ENCODE results near the gene TBCC. TPM values are rescaled to one million over a fixed set of nuclear protein-coding genes. Genes with fewer than 3 reads are reported as not detected.

TBCC gene
- total and polyA plus RNA-seq, 2 of the 8 experiments (the other 6 are each of a cell fraction or from before 2014, with no cell fraction given): 22.7 to 25.5 TPM

DNA sequence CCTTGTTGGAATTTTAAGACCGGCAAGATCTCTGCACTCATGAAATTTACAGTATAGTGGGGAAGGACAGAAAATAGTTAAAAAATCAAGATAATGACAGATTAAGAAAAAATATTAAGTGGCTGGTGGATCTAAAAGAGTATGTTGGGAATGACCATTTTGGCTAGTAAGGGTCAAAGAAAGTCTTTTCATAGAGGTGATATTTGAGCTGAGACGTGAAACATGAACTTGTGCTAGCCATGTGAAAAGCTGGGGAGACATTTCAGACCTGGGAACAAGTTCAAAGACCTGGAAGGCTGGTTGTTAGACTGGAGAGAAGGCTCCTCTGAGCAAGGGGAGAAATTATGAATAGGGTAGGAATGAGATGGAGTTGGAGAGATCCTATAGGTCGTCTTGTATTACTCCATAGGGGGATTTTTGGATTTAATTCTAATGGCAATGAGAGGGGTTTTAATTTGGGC, 40.7 kb upstream of the TBCC start:
- no peak overlapping the region for H3K27ac ChIP-seq (ENCODE audit: low read depth, low read length)
- no peaks in the 10 kb centered on the region for H3K79me1 ChIP-seq (ENCODE audit: low read depth, low read length)
- H3K23ac ChIP-seq (ENCODE audit: insufficient read length): no peak overlapping the region
- peaks cover 0 to 3% (median 0%) of the 10 kb centered on the region in 4 experiments; a peak in 1 of 8 replicates for H3K36me3 ChIP-seq (ENCODE audit: control insufficient read depth in 2 of 4, insufficient read depth in 4 of 4, low read length in 3 of 4)
- H2BK12ac ChIP-seq (ENCODE audit: low read depth, low read length): no peak overlapping the region
- peaks cover 0 to 7% of the 10 kb centered on the region in 2 experiments for H4K20me1 ChIP-seq (replicated peaks in 1 of 2; ENCODE audit: control insufficient read depth in 1 of 2, insufficient read depth in 2 of 2, low read length in 2 of 2)
- no peak overlapping the region for H4K5ac ChIP-seq (ENCODE audit: insufficient read length, low read depth, low read length)
- H3K4ac ChIP-seq (replicated peaks; ENCODE audit: insufficient read length, low read depth, low read length): no peak overlapping the region
- no peak overlapping the region for H3K56ac ChIP-seq (replicated peaks; ENCODE audit: insufficient read length, low read depth, low read length)
- 78% methylated on average over 3 of the region's 3 CpGs; no CpG with 5 or more reads in 1 of the 2 experiments for WGBS, 2 experiments (ENCODE audit: extremely low coverage in 1 of 2, insufficient coverage in 1 of 2, insufficient read length in 1 of 2, insufficient replicate concordance in 2 of 2, low coverage in 1 of 2, low lambda C conversion rate in 2 of 2, missing lambda C conversion rate in 1 of 2)
- no peaks in the 10 kb centered on the region; the same call in 1 of the 2 replicates for H3K23me2 ChIP-seq (ENCODE audit: low read depth, low read length)
- peaks cover 13 to 65% of the 10 kb centered on the region in 2 experiments for H3K79me2 ChIP-seq (ENCODE audit: control insufficient read depth in 1 of 2, insufficient read depth in 2 of 2, low read length in 2 of 2)
- no peak overlapping the region for H3K14ac ChIP-seq (ENCODE audit: insufficient read length)
- H2AFZ ChIP-seq (ENCODE audit: low read length): no peak overlapping the region
- no peak for FAIRE-seq
- TF ChIP-seq RFX5 (IDR thresholded peaks at IDR 0.05; ENCODE audit: borderline replicate concordance, low read depth, low read length): no peak
- no peak for TF ChIP-seq HDAC6 (IDR thresholded peaks at IDR 0.05; ENCODE audit: low read depth, low read length)
- TF ChIP-seq ATF3 (IDR thresholded peaks at IDR 0.05; ENCODE audit: insufficient read depth, low read depth, low read length): no peak
- no peak for TF ChIP-seq PHF8 (conservative IDR thresholded peaks at IDR 0.05; ENCODE audit: low read depth, low read length)
- TF ChIP-seq HDAC2 (IDR thresholded peaks at IDR 0.05; ENCODE audit: borderline replicate concordance in 1 of 2, low read depth in 2 of 2, low read length in 2 of 2): no peak
- no peak for TF ChIP-seq TAF7 (optimal IDR thresholded peaks at IDR 0.05; ENCODE audit: borderline replicate concordance, low read depth, low read length)
- peak overlapping the region in 1 of 4 experiments; percentile 16; a peak in 1 of 8 replicates for H3K4me3 ChIP-seq (ENCODE audit: extremely low read depth in 1 of 4, insufficient read depth in 2 of 4, low read depth in 3 of 4, low read length in 4 of 4)
- CTCF ChIA-PET (ENCODE audit: partially characterized antibody): interaction anchor here (0.6 to 1.4 kb wide), 3 partner anchors 41 to 125 kb away, joined by 3 to 4 read pairs (median 3); partner anchors contain the start of gene TBCC
- H3K4me1 ChIP-seq (replicated peaks in 1 of 4; ENCODE audit: control insufficient read depth in 3 of 4, insufficient read depth in 4 of 4, low read length in 3 of 4): peaks cover 0 to 18% (median 11%) of the 10 kb centered on the region in 4 experiments; a peak in 4 of 7 replicates
- H3K4me2 ChIP-seq (ENCODE audit: insufficient read depth in 1 of 2, low read depth in 2 of 2, low read length in 2 of 2): peak overlapping the region; percentile 16 to 32; a peak in 3 of 4 replicates
- H3K9me3 ChIP-seq (ENCODE audit: insufficient read depth in 2 of 2, low read depth in 1 of 2, low read length in 1 of 2): no peaks in the 10 kb centered on the region
- H3K9ac ChIP-seq (replicated peaks in 1 of 4; ENCODE audit: extremely low read depth in 1 of 4, low read depth in 3 of 4, low read length in 3 of 4): no peak overlapping the region
- no peak for DNase-seq (ENCODE audit: low read depth in 1 of 2, low spot score in 2 of 2)
- H4K8ac ChIP-seq (ENCODE audit: extremely low read depth, insufficient read depth, low read length): no peak overlapping the region
- no peak overlapping the region for H2BK20ac ChIP-seq (ENCODE audit: low read length)
- no peak overlapping the region for H3K18ac ChIP-seq (ENCODE audit: extremely low read depth, low read length)
- H2AK5ac ChIP-seq (ENCODE audit: low read depth, low read length): no peak overlapping the region
- no peaks in the 10 kb centered on the region for H3K27me3 ChIP-seq (replicated peaks in 1 of 4; ENCODE audit: control insufficient read depth in 3 of 4, extremely low read depth in 1 of 4, insufficient read depth in 3 of 4, low read length in 3 of 4)
- no peak overlapping the region for H2BK15ac ChIP-seq (ENCODE audit: low read length)
- no peak overlapping the region for H4K91ac ChIP-seq (replicated peaks; ENCODE audit: insufficient read length, low read length)
- H2BK5ac ChIP-seq (ENCODE audit: low read depth, low read length): no peak overlapping the region
- no peak overlapping the region for H2BK120ac ChIP-seq (replicated peaks; ENCODE audit: low read depth, low read length)
- POLR2A ChIA-PET (ENCODE audit: partially characterized antibody): interaction anchor here (1.2 to 13.8 kb wide), 7 partner anchors 11 to 223 kb away, joined by 3 to 277 read pairs (median 5); partner anchors contain the start of genes RPL7L1, TBCC and UBR2
